ENCODE measurements around the gene BRF1.

DNA sequence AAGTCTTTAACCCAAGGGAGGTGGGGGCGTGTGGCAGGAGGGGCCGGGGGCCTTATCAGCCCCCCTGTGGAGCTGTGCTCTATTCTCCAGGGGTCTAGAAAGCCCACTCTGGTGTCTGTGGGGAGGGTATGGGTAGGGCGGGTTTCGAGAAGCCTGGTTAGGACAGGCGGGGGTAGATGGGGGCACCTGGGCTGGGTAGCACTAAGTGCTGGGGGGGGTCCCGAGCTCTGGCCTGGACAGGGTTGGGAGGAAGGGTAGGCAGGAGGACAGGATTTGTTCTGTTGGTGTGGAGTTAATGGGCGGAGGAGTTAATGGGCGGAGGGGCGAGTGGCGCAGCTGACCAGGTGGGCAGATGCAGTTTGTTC lies 15.8 kb upstream of the BRF1 start:
- TF ChIP-seq, protein P1, sequence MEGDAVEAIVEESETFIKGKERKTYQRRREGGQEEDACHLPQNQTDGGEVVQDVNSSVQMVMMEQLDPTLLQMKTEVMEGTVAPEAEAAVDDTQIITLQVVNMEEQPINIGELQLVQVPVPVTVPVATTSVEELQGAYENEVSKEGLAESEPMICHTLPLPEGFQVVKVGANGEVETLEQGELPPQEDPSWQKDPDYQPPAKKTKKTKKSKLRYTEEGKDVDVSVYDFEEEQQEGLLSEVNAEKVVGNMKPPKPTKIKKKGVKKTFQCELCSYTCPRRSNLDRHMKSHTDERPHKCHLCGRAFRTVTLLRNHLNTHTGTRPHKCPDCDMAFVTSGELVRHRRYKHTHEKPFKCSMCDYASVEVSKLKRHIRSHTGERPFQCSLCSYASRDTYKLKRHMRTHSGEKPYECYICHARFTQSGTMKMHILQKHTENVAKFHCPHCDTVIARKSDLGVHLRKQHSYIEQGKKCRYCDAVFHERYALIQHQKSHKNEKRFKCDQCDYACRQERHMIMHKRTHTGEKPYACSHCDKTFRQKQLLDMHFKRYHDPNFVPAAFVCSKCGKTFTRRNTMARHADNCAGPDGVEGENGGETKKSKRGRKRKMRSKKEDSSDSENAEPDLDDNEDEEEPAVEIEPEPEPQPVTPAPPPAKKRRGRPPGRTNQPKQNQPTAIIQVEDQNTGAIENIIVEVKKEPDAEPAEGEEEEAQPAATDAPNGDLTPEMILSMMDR (IDR thresholded peaks at IDR 0.05), result no peak
- TF ChIP-seq POLR2A (IDR thresholded peaks at IDR 0.05), result no peak

All from esophagus squamous epithelium (tissue), 4 donors.